ENCODE measurements around the gene BCL6. TPM values are rescaled to one million over a fixed set of nuclear protein-coding genes. Genes with fewer than 3 reads are reported as not detected.

Gene BCL6
- total and polyA plus RNA-seq, 2 experiments from 2014 or later: 32.0 to 46.5 TPM

GRCh38 chr3:187694801-187695200 lies 50.5 kb downstream of the BCL6 start:
- Histone ChIP-seq H2AFZ (no peak overlapping the region), H3K4me1 (ENCODE audit: insufficient read depth) (no peaks in the 10 kb centered on the region), H4K20me1 (ENCODE audit: insufficient read depth, poor library complexity, severe bottlenecking) (no peaks in the 10 kb centered on the region), H3K9me2 (replicated peaks; ENCODE audit: insufficient read depth) (no peaks in the 10 kb centered on the region), H3K36me3 (replicated peaks; ENCODE audit: insufficient read depth, low read depth) (no peaks in the 10 kb centered on the region), H3K4me3 (no peak overlapping the region), H3K9me3 (ENCODE audit: low read depth) (no peaks in the 10 kb centered on the region), H3K27ac (no peak overlapping the region), H3K27me3 (no peaks in the 10 kb centered on the region), H3K4me2 (no peak overlapping the region), H3K79me2 (no peaks in the 10 kb centered on the region)
- TF ChIP-seq CTCF (IDR thresholded peaks at IDR 0.05; ENCODE audit: poor library complexity) (no peak), EZH2phosphoT487 (IDR thresholded peaks at IDR 0.05; ENCODE audit: low read depth, severe bottlenecking, unreplicated experiment) (no peak), EZH2 (IDR thresholded peaks at IDR 0.05; ENCODE audit: borderline replicate concordance) (no peak)
- no peak for DNase-seq (ENCODE audit: low spot score)
- WGBS (ENCODE audit: low lambda C conversion rate, missing lambda C conversion rate): 91% methylated on average over 3 of the region's 3 CpGs

GRCh38 chr3:187693431-187693830 lies 51.8 kb downstream of the BCL6 start:
- Histone ChIP-seq H2AFZ (no peak overlapping the region), H3K4me3 (no peak overlapping the region), H3K27me3 (no peaks in the 10 kb centered on the region), H3K4me2 (no peak overlapping the region), H3K4me1 (ENCODE audit: insufficient read depth) (no peaks in the 10 kb centered on the region), H4K20me1 (ENCODE audit: insufficient read depth, poor library complexity, severe bottlenecking) (no peaks in the 10 kb centered on the region), H3K9me3 (ENCODE audit: low read depth) (no peaks in the 10 kb centered on the region), H3K36me3 (replicated peaks; ENCODE audit: insufficient read depth, low read depth) (no peaks in the 10 kb centered on the region), H3K9me2 (replicated peaks; ENCODE audit: insufficient read depth) (no peaks in the 10 kb centered on the region), H3K79me2 (no peaks in the 10 kb centered on the region), H3K27ac (no peak overlapping the region)
- no peak for TF ChIP-seq EZH2phosphoT487 (IDR thresholded peaks at IDR 0.05; ENCODE audit: low read depth, severe bottlenecking, unreplicated experiment)
- no peak for TF ChIP-seq EZH2 (IDR thresholded peaks at IDR 0.05; ENCODE audit: borderline replicate concordance)
- no peak for TF ChIP-seq CTCF (IDR thresholded peaks at IDR 0.05; ENCODE audit: poor library complexity)
- WGBS (ENCODE audit: low lambda C conversion rate, missing lambda C conversion rate): 100% methylated on average over 1 of the region's 1 CpG
- DNase-seq (ENCODE audit: low spot score): no peak

GRCh38 chr3:187689984-187690383 lies 55.3 kb downstream of the BCL6 start:
- Histone ChIP-seq H3K9me2 (replicated peaks; ENCODE audit: insufficient read depth) (no peaks in the 10 kb centered on the region), H3K9me3 (ENCODE audit: low read depth) (no peaks in the 10 kb centered on the region), H3K79me2 (no peaks in the 10 kb centered on the region), H3K4me3 (no peak overlapping the region), H4K20me1 (ENCODE audit: insufficient read depth, poor library complexity, severe bottlenecking) (no peaks in the 10 kb centered on the region), H3K27me3 (no peaks in the 10 kb centered on the region), H3K27ac (no peak overlapping the region), H3K36me3 (replicated peaks; ENCODE audit: insufficient read depth, low read depth) (no peaks in the 10 kb centered on the region), H2AFZ (no peak overlapping the region), H3K4me2 (no peak overlapping the region), H3K4me1 (ENCODE audit: insufficient read depth) (no peaks in the 10 kb centered on the region)
- TF ChIP-seq EZH2 (IDR thresholded peaks at IDR 0.05; ENCODE audit: borderline replicate concordance) (no peak), CTCF (IDR thresholded peaks at IDR 0.05; ENCODE audit: poor library complexity) (no peak), EZH2phosphoT487 (IDR thresholded peaks at IDR 0.05; ENCODE audit: low read depth, severe bottlenecking, unreplicated experiment) (no peak)
- 88% methylated on average over 4 of the region's 4 CpGs for WGBS (ENCODE audit: low lambda C conversion rate, missing lambda C conversion rate)
- DNase-seq (ENCODE audit: low spot score): no peak

Measured in hepatocyte (in vitro differentiated cells).